GM23248 (cell line): ENCODE measurements around the gene RASSF5. TPM values are rescaled to one million over a fixed set of nuclear protein-coding genes. Genes with fewer than 3 reads are reported as not detected.

ENCODE experiments used
- DNase-seq: peaks from one replicate; pipeline ENCODE4 v3.0.0-alpha.2; 2015
- H2AFZ ChIP-seq: fragments of 200-600 bp; sonication (generic); 2 replicates; pipeline ENCODE4 v1.6.1; 2016; ENCODE audit warnings: antibody characterized with exemption
- H3F3A ChIP-seq: fragments of 200-600 bp; sonication (generic); 2 replicates; pipeline ENCODE4 v1.6.1; 2016; ENCODE audit warnings: mild to moderate bottlenecking, antibody characterized with exemption, mixed run types; ENCODE audit not compliant: insufficient read depth
- H3K27ac ChIP-seq: fragments of 200-600 bp; sonication (generic); 2 replicates; pipeline ENCODE4 v1.5.1; 2016; ENCODE audit warnings: mild to moderate bottlenecking
- H3K27me3 ChIP-seq: fragments of 200-600 bp; sonication (generic); replicated peaks from 2 replicates; pipeline ENCODE4 v1.6.1; 2016; ENCODE audit warnings: mild to moderate bottlenecking; ENCODE audit not compliant: insufficient read depth
- H3K36me3 ChIP-seq: fragments of 200-600 bp; sonication (generic); 2 replicates; pipeline ENCODE4 v1.6.1; 2016; ENCODE audit warnings: low read depth, mild to moderate bottlenecking
- H3K4me1 ChIP-seq: fragments of 200-600 bp; sonication (generic); 2 replicates; pipeline ENCODE4 v1.6.1; 2016; ENCODE audit warnings: mild to moderate bottlenecking; ENCODE audit not compliant: insufficient read depth
- H3K4me2 ChIP-seq: fragments of 200-600 bp; sonication (generic); one replicate; pipeline ENCODE4 v1.6.1; 2016; ENCODE audit warnings: mild to moderate bottlenecking; ENCODE audit not compliant: unreplicated experiment
- H3K4me3 ChIP-seq: fragments of 200-600 bp; sonication (generic); 2 replicates; pipeline ENCODE4 v1.5.1; 2016; ENCODE audit warnings: mild to moderate bottlenecking
- H3K79me2 ChIP-seq: fragments of 200-600 bp; sonication (generic); 2 replicates; pipeline ENCODE4 v1.6.1; 2016; ENCODE audit warnings: mild to moderate bottlenecking; ENCODE audit not compliant: insufficient read depth
- H3K9ac ChIP-seq: fragments of 200-600 bp; sonication (generic); 2 replicates; pipeline ENCODE4 v1.6.1; 2016; ENCODE audit warnings: mild to moderate bottlenecking
- H3K9me2 ChIP-seq: fragments of 200-600 bp; sonication (generic); 2 replicates; pipeline ENCODE4 v1.6.1; 2016; ENCODE audit warnings: mixed run types, mild to moderate bottlenecking, moderate library complexity; ENCODE audit not compliant: insufficient read depth
- H3K9me3 ChIP-seq: fragments of 200-600 bp; sonication (generic); one replicate; pipeline ENCODE4 v1.6.1; 2017; ENCODE audit warnings: low read depth
- H4K20me1 ChIP-seq: fragments of 200-600 bp; sonication (generic); 2 replicates; pipeline ENCODE4 v1.6.0; 2016; ENCODE audit not compliant: insufficient read depth
- EZH2 ChIP-seq: fragments of 200-600 bp; sonication (generic); IDR thresholded peaks from 2 replicates; pipeline ENCODE4 v1.6.1; 2018; ENCODE audit warnings: antibody characterized with exemption, mild to moderate bottlenecking; ENCODE audit not compliant: insufficient read depth, poor library complexity, severe bottlenecking
- EZH2phosphoT487 ChIP-seq: fragments of 200-600 bp; sonication (generic); IDR thresholded peaks from 2 replicates; pipeline ENCODE4 v1.6.1; 2018; ENCODE audit warnings: antibody characterized with exemption, moderate library complexity, mild to moderate bottlenecking, low read depth; ENCODE audit not compliant: insufficient read depth
- WGBS, 2 experiments: methylation state at CpG; one replicate each; pipeline ENCODE4 v1.1.6; 2015 to 2017; ENCODE audit warnings: low lambda C conversion rate in 2 of 2, low coverage in 1 of 2; ENCODE audit errors: missing lambda C conversion rate in 2 of 2; 5-methylcytosine and 5-hydroxymethylcytosine counted together
- in situ Hi-C: fragments of 300-500 bp; cut with MboI; formaldehyde crosslinking; loops from 2 replicates; pipeline ENCODE4 v1.15.0; 2020
- polyA plus RNA-seq: library from polyadenylated mRNA; unstranded; fragments of >200 nt; fragmentation: Nextera tagmentation; extraction: Ambion mirVana; gene quantifications from 2 replicates; pipeline ENCODE4 v1.2.1, GENCODE V29; 2016
- total RNA-seq: library from RNA; depleted of rRNA; stranded (reverse); fragments of >200 nt; shearing (Covaris generic); gene quantifications from 2 replicates; pipeline ENCODE4 v1.2.3, GENCODE V29; 2014

RASSF5 gene
- total and polyA plus RNA-seq, 2 experiments from 2014 or later, result 0.22 to 0.48 TPM

GRCh38 chr1:206628916-206629315 lies 121.6 kb downstream of the RASSF5 start:
- Histone ChIP-seq H3K79me2 (no peaks in the 10 kb centered on the region), H3K9me2 (no peaks in the 10 kb centered on the region), H3K9me3 (no peaks in the 10 kb centered on the region), H3F3A (0 out of 2 replicates have a peak, but pooled peaks cover 6% of the 10 kb centered on the region), H2AFZ (no peak overlapping the region), H3K27me3 (no peaks in the 10 kb centered on the region), H3K4me1 (peaks cover 8% of the 10 kb centered on the region), H3K4me2 (no peak overlapping the region), H3K27ac (no peak overlapping the region), H3K36me3 (no peaks in the 10 kb centered on the region), H4K20me1 (no peaks in the 10 kb centered on the region), H3K4me3 (no peak overlapping the region), H3K9ac (no peak overlapping the region)
- in situ Hi-C loops, result no loop called here
- 15 to 22% methylated on average over 1 of the region's 1 CpG for WGBS, 2 experiments
- no peak for DNase-seq
- no peak for TF ChIP-seq EZH2phosphoT487
- TF ChIP-seq EZH2, result no peak

DNA sequence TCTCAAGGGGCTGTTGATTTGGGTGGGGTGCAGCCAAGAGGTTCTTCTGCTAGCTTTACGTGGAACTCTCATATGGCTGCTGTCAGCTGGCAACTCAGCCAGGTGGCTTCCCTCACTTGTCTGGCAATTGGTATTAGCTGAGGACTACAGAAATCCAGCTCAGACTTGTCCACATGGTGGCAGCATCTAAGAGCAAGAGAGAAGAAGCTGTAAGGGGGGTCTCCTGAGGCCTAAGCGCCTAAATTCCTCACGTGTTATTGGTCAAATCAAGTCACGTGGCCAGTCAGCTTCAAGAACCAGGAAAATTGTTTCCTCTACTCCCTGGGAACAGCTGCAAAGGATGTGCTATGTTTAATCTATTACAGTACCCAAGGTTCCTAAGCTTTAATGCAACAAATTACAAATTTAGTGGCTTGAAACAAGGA lies 123.8 kb downstream of the RASSF5 start:
- in situ Hi-C loops, result no loop called here
- no peaks in the 10 kb centered on the region for H4K20me1 ChIP-seq
- peaks cover 7% of the 10 kb centered on the region for H3K79me2 ChIP-seq
- WGBS, 2 experiments, result 39 to 48% methylated on average over 4 of the region's 4 CpGs
- H3K4me2 ChIP-seq, result no peak overlapping the region
- TF ChIP-seq EZH2phosphoT487, result no peak
- no peak for TF ChIP-seq EZH2
- H3K36me3 ChIP-seq, result no peaks in the 10 kb centered on the region
- DNase-seq, result peak; percentile 78
- H3F3A ChIP-seq, result peaks cover 15% of the 10 kb centered on the region; the same call in 1 of the 2 replicates
- no peak overlapping the region for H2AFZ ChIP-seq
- H3K27me3 ChIP-seq, result no peaks in the 10 kb centered on the region
- no peak overlapping the region for H3K9ac ChIP-seq
- no peaks in the 10 kb centered on the region for H3K9me3 ChIP-seq
- no peak overlapping the region for H3K27ac ChIP-seq
- H3K4me1 ChIP-seq, result peaks cover 19% of the 10 kb centered on the region
- H3K9me2 ChIP-seq, result no peaks in the 10 kb centered on the region
- H3K4me3 ChIP-seq, result no peak overlapping the region

- DNase-seq, result peak; percentile 95
- no peaks in the 10 kb centered on the region for H3K9me2 ChIP-seq
- H2AFZ ChIP-seq, result peak overlapping the region; percentile 59
- in situ Hi-C loops, result no loop called here
- no peak for TF ChIP-seq EZH2phosphoT487
- TF ChIP-seq EZH2, result no peak
- peaks cover 38% of the 10 kb centered on the region for H3F3A ChIP-seq
- peak overlapping the region; percentile 80 for H3K4me2 ChIP-seq
- no peaks in the 10 kb centered on the region for H3K9me3 ChIP-seq
- no peaks in the 10 kb centered on the region for H4K20me1 ChIP-seq
- H3K79me2 ChIP-seq, result peaks cover 30% of the 10 kb centered on the region
- H3K36me3 ChIP-seq, result no peaks in the 10 kb centered on the region
- peak overlapping the region; percentile 96 for H3K9ac ChIP-seq
- no peaks in the 10 kb centered on the region for H3K27me3 ChIP-seq
- H3K4me1 ChIP-seq, result peaks cover 38% of the 10 kb centered on the region
- WGBS, 2 experiments, result 19 to 21% methylated on average over 9 of the region's 9 CpGs
- peak overlapping the region; percentile 91 for H3K4me3 ChIP-seq
- peak overlapping the region; percentile 94 for H3K27ac ChIP-seq
Measured at GRCh38 chr1:206633708-206634121, 126.4 kb downstream of the RASSF5 start.

- H3K4me2 ChIP-seq, result peak overlapping the region; percentile 80
- H3F3A ChIP-seq, result peaks cover 43% of the 10 kb centered on the region
- H4K20me1 ChIP-seq, result no peaks in the 10 kb centered on the region
- no peaks in the 10 kb centered on the region for H3K36me3 ChIP-seq
- 4 to 5% methylated on average over 26 of the region's 26 CpGs for WGBS, 2 experiments
- H3K79me2 ChIP-seq, result peaks cover 37% of the 10 kb centered on the region
- no peaks in the 10 kb centered on the region for H3K27me3 ChIP-seq
- peak overlapping the region; percentile 94 for H3K27ac ChIP-seq
- no peak for TF ChIP-seq EZH2phosphoT487
- TF ChIP-seq EZH2, result no peak
- peak; percentile 97 for DNase-seq
- no peaks in the 10 kb centered on the region for H3K9me3 ChIP-seq
- peak overlapping the region; percentile 74 for H2AFZ ChIP-seq
- in situ Hi-C loops, result no loop called here
- peaks cover 46% of the 10 kb centered on the region for H3K4me1 ChIP-seq
- H3K4me3 ChIP-seq, result peak overlapping the region; percentile 91
- H3K9ac ChIP-seq, result peak overlapping the region; percentile 96
- H3K9me2 ChIP-seq, result no peaks in the 10 kb centered on the region
Measured at GRCh38 chr1:206634365-206635079, 127.2 kb downstream of the RASSF5 start.
